ENCODE measurements around the gene SLC22A12.
A peak's percentile ranks its signal among the peaks of the same experiment; 100 is the strongest.

SLC22A12 gene

GRCh38 chr11:64604458-64605243 is 13.6 kb downstream of the SLC22A12 start:
- no peak for DNase-seq (ENCODE audit: low read depth, low spot score)

DNA sequence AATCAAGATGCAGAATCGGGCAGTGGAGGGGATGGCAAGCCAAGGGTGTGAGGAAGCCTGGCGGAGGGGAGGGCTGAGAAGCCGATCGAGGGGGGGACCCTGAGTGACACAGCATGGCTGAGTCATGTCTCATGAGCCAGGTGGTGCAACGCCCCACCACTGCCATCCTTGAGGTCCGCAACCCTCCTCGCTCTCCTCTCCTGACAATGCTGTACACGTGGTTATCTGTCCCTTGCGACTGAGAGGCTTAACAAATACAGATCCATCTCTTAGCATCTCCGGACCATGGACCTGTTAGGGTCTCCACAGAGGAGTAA is 14.2 kb downstream of the SLC22A12 start:
- DNase-seq (ENCODE audit: low read depth, low spot score) = no peak

GRCh38 chr11:64605656-64606585 is 14.9 kb downstream of the SLC22A12 start:
- DNase-seq (ENCODE audit: low read depth, low spot score) = no peak

DNA sequence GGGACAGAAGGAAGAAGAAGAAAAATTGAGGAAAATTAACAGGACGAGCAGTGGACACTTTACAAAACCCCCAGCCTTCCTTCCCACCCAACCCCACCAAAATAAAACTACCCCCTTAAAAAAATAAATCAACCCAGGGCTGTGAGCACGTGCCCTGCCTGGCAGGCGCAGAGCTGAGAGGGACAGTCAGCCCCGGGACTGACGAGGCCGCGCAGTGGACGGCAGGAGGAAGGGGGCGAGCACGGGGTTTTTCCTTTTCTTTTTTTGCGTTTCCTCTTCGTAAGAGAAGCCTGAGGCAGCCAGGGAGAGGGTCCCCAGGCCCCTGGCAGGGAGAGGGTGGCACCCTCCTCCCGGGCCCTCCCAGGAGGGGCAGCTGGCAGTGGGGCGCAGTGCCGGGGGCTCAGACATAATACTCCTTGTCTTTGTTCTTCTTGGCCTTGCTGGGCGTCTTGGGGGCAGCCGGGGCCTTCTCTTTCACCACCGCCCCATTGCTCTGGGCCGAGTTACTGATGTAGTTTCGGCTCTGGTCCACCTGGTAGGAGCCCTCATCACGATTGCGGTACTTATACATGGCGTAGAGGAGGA is 15.9 kb downstream of the SLC22A12 start:
- no peak for DNase-seq (ENCODE audit: low read depth, low spot score)

- no peak for DNase-seq (ENCODE audit: low read depth, low spot score)
These were observed 16.5 kb downstream of the SLC22A12 start for GRCh38 chr11:64607381-64607985.

DNA sequence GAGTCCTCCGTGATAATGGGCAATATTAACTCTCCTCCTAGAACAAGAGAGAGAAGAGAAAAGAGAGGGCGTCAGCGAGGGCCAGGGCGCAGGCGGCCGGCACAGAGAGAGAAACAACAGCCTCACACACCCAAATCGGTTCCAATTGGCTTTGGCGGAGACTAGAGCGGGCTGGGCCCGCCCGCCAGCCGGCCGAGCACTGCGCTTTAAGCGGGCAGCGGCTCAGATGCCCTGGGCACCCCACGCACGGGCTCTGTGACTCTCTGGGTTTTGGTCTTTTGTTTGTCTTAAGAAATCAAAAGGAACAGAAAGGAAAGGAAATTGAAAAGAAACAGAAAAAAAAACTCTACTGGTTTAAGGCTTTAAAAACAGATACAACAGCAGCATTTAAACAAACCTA is 17.0 kb downstream of the SLC22A12 start:
- no peak for DNase-seq (ENCODE audit: low read depth, low spot score)

- DNase-seq (ENCODE audit: low read depth, low spot score) = no peak
These were observed 17.6 kb downstream of the SLC22A12 start for GRCh38 chr11:64608636-64609035.

- DNase-seq (ENCODE audit: low read depth, low spot score) = no peak
These were observed 18.5 kb downstream of the SLC22A12 start for GRCh38 chr11:64609436-64610047.

DNA sequence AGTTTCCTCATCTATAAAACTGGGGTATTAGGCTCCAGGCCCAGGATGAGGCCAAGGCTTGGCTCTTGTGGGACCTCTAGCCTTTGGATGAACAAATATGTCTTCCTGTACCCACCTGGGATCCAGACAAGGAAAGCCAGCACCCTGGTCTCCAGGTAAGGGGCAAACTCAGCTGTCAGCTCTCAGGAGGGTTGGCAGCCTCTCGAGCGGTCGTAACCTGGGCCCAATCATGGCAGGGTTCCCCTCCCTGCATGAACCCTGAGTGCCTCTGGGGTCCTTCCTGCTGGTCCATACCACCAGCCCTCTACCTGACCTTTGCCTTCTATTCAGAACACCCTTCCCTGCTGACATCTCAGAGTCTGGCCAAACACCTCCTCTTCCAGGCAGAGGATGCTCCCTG is 19.6 kb downstream of the SLC22A12 start:
- DNase-seq (ENCODE audit: low read depth, low spot score) = no peak

- DNase-seq (ENCODE audit: low read depth, low spot score) = no peak
These were observed 20.2 kb downstream of the SLC22A12 start for GRCh38 chr11:64611176-64611575.

- no peak for DNase-seq (ENCODE audit: low read depth, low spot score)
These were observed 21.0 kb downstream of the SLC22A12 start for GRCh38 chr11:64611869-64612646.

DNA sequence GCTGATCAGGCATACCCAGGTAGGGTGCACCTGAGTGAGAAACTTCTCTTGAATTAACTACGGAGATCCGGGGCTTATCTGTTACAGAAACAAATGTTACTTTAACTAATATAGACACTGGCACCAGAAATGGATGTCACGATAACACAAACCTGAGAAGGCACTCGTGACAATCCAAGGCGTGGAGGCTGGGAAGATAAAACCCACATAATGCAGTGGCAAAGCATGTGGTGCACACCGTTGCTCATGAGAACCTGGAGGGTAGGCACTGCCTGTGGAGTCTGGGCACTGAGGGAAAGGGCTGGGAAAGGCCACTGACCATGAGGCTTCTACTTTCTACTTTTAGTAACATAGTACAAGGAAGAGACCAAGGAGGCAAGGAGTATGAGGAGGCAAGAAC is 22.6 kb downstream of the SLC22A12 start:
- no peak for DNase-seq (ENCODE audit: low read depth, low spot score)

DNA sequence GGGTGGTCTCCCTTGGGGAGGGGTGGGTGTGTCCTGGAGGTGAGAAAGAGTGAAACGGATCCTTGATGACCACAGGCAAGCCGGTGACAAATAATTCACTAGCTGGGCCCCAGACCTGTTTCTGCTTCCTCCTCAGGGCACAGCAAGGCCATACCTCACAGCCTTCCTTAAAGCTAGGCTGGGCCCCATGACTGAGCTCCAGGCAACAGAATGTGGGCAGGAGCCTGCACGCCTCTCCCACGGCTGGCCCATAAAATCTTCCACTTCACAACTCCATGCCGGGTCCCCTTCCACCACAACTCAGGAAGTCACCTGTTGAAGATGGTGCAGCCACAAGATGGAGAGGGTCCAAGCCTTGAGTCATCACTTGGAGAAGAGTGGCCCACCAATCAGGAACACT is 23.9 kb downstream of the SLC22A12 start:
- DNase-seq (ENCODE audit: low read depth, low spot score) = no peak

DNA sequence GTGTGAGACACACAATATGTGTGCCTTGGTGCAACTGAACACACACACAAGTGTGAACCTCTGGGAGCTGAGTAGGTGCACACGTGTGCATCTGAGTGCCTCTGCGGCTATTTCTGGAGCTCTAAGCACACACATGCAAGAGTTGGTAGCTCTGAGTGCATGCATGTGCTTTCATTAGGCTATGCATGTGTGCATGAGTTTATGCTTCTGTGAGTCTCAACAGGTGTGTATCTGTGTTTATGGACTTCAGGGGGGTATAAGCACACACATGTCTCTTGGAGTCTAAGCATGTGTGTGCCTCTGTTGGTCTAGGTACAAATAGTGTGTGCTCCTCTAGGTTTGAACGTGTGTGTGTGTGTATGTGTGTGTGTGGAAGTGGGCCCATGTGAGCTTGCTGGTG is 25.8 kb downstream of the SLC22A12 start:
- no peak for DNase-seq (ENCODE audit: low read depth, low spot score)

DNA sequence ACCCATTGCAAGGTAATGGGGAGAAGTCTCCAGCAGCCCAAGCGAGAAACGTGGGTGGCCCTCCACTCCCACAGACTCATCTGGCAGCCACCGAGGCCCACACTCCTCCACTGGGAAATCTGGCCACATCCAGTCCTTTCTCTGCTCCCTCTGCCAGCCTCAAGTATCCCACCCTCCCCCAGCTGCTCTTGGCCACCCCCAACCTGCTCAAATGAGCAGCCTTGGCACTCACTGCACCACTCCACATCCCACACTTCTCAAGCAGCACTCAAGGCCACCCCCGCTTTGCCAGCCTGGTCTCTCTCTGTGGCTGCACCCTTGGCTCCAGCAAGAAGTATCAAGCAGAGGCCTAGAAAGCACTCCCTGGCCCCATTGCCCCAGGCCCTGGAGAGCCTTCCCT is 28.2 kb downstream of the SLC22A12 start:
- DNase-seq (ENCODE audit: low read depth, low spot score) = no peak

- peak; percentile 71 for DNase-seq (ENCODE audit: low read depth, low spot score)
These were observed 28.9 kb downstream of the SLC22A12 start for GRCh38 chr11:64619811-64620380.

- no peak for DNase-seq (ENCODE audit: low read depth, low spot score)
These were observed 29.5 kb downstream of the SLC22A12 start for GRCh38 chr11:64620381-64620971.

- DNase-seq (ENCODE audit: low read depth, low spot score) = no peak
These were observed 30.4 kb downstream of the SLC22A12 start for GRCh38 chr11:64621283-64622019.

DNA sequence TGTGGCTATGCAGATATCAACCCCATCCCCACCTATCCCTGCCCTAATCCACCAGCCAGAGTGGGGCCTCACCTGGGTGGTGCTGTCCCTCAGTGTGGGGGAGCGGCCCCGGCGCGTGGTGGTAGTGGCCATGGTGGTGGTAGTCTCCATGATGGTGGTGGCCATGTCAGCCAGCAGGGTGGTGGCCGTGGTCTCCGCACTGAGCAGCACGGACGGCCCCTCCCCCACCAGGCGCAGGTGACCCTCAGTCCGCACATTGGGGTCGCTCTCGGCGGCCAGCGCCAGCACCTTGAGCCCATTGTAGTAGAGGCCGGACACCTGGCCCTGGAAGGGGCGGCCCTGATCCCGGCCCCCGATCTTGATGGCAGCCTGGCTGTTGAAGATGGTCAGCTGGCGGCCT is 31.7 kb downstream of the SLC22A12 start:
- DNase-seq (ENCODE audit: low read depth, low spot score) = no peak
